ENCODE results near the gene SBF2.
"Not testable (repeated sequence)": the region's sequence is repeated elsewhere in the genome, so short reads cannot be mapped to it uniquely, and the experiment has no call there.

The SBF2 gene

GRCh38 chr11:10122326-10123197, 171.5 kb downstream of the SBF2 start:
- in situ Hi-C loops (cut with MboI; ENCODE audit: low sequenced_read_pairs): no loop called here

DNA sequence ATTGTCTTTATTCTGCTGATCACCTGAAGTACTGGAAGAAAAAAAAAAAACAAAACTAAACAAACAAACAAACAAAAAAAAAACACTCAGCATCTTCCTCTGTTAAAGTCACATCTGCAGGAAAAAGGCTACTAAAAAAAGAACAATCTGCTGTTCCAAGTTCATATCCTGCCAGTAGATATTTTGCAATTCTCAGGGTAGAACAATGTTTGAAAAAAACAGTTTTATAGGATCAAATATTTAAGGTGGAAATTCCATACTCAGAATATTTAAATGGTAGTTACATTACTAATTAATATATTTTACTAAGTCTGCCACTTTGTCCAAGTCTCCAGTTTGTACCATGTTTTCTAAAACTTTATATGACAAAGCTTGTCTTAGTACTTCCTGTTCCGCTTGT, 175.2 kb downstream of the SBF2 start:
- in situ Hi-C loops (cut with MboI; ENCODE audit: low sequenced_read_pairs): no loop called here

- in situ Hi-C loops (cut with MboI; ENCODE audit: low sequenced_read_pairs): no loop called here
Observed at GRCh38 chr11:10117709-10118351, 176.2 kb downstream of the SBF2 start.

- in situ Hi-C loops (cut with MboI; ENCODE audit: low sequenced_read_pairs): no loop called here
Observed at GRCh38 chr11:10116588-10116987, 177.4 kb downstream of the SBF2 start.

GRCh38 chr11:10114593-10115404, 179.2 kb downstream of the SBF2 start:
- in situ Hi-C loops (cut with MboI; ENCODE audit: low sequenced_read_pairs): no loop called here

- in situ Hi-C loops (cut with MboI; ENCODE audit: low sequenced_read_pairs): no loop called here
Observed at GRCh38 chr11:10113852-10114251, 180.2 kb downstream of the SBF2 start.

DNA sequence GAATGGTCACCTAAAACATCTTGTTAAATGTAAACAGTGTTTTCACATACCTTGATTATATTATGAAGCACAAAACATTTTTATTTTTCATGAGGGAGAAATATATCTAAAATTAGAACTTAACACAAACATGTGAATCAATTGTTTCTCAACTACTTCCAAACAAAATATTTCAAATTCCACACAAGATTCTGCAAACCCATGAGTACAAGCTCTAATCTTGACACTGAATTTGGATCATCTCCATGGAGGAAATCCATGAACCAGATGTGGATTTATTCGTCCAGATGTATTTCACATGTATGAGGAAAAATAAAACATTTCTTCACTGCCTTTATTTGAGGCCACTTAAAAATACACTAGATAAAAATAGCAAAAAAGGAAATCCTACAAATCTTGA, 184.2 kb downstream of the SBF2 start:
- in situ Hi-C loops (cut with MboI; ENCODE audit: low sequenced_read_pairs): no loop called here

- in situ Hi-C loops (cut with MboI; ENCODE audit: low sequenced_read_pairs): no loop called here
Observed at GRCh38 chr11:10108915-10109680, 184.9 kb downstream of the SBF2 start.

GRCh38 chr11:10107497-10107896, 186.5 kb downstream of the SBF2 start:
- in situ Hi-C loops (cut with MboI; ENCODE audit: low sequenced_read_pairs): no loop called here

- in situ Hi-C loops (cut with MboI; ENCODE audit: low sequenced_read_pairs): no loop called here
Observed at GRCh38 chr11:10097615-10098014, 196.4 kb downstream of the SBF2 start.

GRCh38 chr11:10096987-10097386, 197.0 kb downstream of the SBF2 start:
- in situ Hi-C loops (cut with MboI; ENCODE audit: low sequenced_read_pairs): no loop called here

DNA sequence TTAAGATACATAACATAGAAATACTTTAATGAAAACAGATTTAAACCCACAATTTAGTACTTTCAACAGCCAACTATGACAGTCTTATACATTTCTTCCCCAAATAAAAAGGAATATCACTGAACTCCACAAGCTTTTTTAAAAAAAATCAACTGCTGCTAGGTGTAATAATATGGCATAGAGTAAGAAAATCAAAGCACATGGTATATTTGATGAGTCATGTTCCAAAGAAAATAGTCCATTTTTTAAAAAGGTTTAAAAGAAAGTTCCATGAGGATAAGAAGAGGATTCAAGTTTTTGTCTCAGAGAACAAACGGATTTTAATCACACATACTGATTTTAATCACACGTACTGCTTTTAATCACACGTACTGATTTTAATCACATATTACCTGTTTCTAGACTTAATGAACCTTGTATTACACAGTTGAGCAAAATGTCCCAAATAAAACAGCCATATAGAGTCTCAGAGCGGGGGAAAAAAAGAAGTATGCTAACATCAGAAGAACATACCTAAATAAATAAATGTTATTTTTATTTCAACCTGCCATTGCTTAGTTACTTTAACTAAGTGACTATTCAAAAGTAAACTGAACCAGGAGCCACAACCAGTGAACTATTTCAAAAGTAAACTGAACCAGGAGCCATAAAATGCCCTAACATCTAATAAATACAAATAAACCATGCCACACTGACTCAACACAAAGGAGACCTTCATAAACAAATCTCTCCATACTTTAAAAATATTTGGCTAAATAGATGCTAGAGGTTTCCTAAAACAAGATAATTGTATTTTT, 198.4 kb downstream of the SBF2 start:
- in situ Hi-C loops (cut with MboI; ENCODE audit: low sequenced_read_pairs): no loop called here

- in situ Hi-C loops (cut with MboI; ENCODE audit: low sequenced_read_pairs): no loop called here
Observed at GRCh38 chr11:10092426-10092825, 201.6 kb downstream of the SBF2 start.

GRCh38 chr11:10091314-10092045, 202.5 kb downstream of the SBF2 start:
- in situ Hi-C loops (cut with MboI; ENCODE audit: low sequenced_read_pairs): no loop called here

DNA sequence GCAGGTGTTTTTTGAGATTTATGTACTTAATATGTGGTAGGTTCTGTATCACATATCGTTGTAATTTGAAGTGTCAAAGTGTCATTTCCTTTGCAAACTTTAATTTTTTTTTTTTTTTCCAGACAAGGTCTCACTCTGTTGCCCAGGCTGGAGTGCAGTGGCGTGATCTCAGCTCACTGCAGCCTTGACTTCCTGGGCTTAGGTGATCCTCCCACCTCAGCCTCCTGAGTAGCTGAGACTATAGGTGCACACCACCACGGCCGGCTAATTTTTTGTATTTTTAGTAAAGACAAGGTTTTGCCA, 206.1 kb downstream of the SBF2 start:
- in situ Hi-C loops (cut with MboI; ENCODE audit: low sequenced_read_pairs): not testable (repeated sequence)

GRCh38 chr11:10087186-10087922, 206.7 kb downstream of the SBF2 start:
- in situ Hi-C loops (cut with MboI; ENCODE audit: low sequenced_read_pairs): no loop called here

GRCh38 chr11:10080138-10080537, 213.9 kb downstream of the SBF2 start:
- in situ Hi-C loops (cut with MboI; ENCODE audit: low sequenced_read_pairs): no loop called here

DNA sequence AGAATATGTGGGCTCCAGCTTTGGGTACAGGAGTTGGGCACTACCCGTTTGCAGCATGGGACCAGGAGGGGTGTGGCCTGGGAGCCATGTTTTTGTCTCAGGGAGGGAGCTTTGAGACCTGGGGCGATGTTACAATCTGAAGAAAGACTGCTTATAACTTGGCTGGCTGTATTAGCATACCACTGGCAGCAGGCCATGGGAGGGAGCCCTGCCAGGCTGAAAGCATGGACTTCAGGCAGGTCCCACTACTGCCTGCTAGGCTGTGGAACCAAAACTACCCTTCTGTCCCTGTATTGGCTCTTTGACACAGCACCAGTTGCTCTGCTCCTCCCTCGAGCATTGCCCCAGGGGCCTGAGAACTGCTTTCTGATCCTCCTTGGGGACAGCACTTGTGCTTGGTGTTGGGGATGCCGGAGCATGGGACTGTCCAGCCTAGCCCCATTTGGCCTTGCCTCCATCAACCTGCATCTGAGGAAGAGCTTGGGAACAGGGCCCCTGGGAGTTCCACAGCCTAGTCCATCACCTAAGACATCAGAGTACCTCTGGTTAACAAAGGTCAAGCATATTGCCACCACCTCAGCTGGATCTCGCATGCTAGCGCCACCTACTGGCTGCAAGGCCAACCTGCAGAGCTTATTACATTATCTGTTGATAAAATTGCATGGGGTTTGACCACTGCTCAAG, 217.4 kb downstream of the SBF2 start:
- in situ Hi-C loops (cut with MboI; ENCODE audit: low sequenced_read_pairs): no loop called here

Data from HL-60/S4 (cell line).